NCI-H2029 (cell line): ENCODE results near the gene CCDC34.
"Not testable (repeated sequence)": the region's sequence is repeated elsewhere in the genome, so short reads cannot be mapped to it uniquely, and the experiment has no call there.

Experiments
- DNase-seq: peaks from one replicate; lab custom pipeline; 2025; lab: John Stamatoyannopoulos, UW

CCDC34 gene

GRCh38 chr11:27361649-27362431 lies 1.2 kb downstream of the CCDC34 start:
- DNase-seq: no peak

GRCh38 chr11:27358296-27358695 lies 4.7 kb downstream of the CCDC34 start:
- no peak for DNase-seq

- peak; percentile 60 for DNase-seq
These were observed 5.8 kb downstream of the CCDC34 start for GRCh38 chr11:27357250-27357649.

DNA sequence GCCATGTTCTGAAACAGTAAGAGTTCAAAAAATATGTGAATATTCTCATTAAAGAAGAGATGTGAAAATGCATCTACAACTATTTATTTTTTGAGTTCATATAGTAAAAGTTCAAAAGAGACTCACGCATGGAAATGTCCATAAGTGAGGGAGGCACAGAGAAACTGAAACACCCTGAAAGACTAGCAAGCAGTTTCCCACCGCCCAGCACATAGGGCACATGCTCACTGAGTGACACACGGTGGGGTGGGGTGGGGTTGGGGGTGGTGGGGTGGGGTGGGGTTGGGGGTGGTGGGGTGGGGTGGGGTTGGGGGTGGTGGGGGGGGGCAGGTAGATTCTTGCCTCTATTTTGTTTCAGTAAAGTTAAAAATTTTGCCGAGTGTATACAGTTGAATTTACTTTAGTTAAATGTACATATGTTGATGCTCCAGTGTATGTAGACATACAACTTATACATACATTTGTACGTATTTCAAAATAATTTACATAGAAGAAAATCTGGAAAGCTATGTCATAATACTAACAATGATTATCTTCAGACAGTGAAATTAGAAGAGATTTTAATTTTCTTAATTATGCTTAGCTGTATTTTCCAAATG lies 6.3 kb downstream of the CCDC34 start:
- DNase-seq: no peak

- DNase-seq: no peak
These were observed 7.4 kb downstream of the CCDC34 start for GRCh38 chr11:27355575-27356104.

- DNase-seq: peak; percentile 17
These were observed 8.6 kb downstream of the CCDC34 start for GRCh38 chr11:27354359-27354965.

GRCh38 chr11:27353593-27354358 lies 9.2 kb downstream of the CCDC34 start:
- no peak for DNase-seq

- no peak for DNase-seq
These were observed 10.2 kb downstream of the CCDC34 start for GRCh38 chr11:27352781-27353180.

- no peak for DNase-seq
These were observed 12.5 kb downstream of the CCDC34 start for GRCh38 chr11:27350511-27350910.

DNA sequence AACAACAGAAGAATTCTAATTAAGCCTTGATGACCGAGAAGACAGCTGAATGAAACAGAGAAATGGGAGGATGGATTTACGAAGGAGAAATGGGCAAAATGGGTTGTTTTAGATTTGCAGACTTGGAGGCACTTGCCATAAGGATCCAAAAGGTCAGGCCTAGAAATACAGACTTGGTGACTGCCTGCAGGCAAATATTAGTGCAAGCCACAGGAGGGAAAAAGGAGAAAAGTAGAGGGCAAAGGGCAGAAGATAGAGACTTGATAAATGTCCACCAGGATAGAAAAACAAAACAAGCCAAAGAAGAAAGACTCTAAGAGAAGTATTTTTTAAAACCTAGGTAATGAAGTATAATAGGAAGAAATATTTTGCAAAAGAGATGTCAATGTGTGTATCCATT lies 13.1 kb downstream of the CCDC34 start:
- no peak for DNase-seq

DNA sequence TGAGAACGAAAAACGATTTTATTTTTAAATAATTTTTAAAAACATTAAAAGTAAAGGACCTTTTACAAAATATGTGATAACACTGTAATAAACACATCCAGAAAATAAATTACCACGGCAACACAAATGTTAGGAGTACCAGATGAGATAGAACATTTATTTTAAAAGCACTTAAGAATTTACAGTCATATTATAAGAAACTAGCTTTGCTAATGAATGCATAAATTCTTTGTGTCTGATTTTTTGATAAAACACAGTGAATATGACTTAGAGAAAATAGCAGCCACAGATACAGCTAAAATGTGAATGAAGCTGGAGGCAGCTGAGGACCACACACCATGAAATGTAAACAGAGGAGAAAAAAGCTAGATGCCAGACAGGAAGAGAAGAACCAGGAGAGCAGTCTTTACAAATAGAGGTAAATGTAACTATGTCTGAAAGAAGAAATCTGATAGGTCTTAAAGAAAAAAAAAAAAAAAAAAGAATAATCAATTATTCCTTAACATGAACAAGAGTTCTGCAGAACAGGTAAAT lies 14.6 kb downstream of the CCDC34 start:
- peak; percentile 23 for DNase-seq

GRCh38 chr11:27347359-27348339 lies 15.4 kb downstream of the CCDC34 start:
- peak; percentile 35 for DNase-seq

GRCh38 chr11:27339941-27340340 lies 23.1 kb downstream of the CCDC34 start:
- no peak for DNase-seq

- not testable (repeated sequence) for DNase-seq
These were observed 28.3 kb downstream of the CCDC34 start for GRCh38 chr11:27334764-27335163.

DNA sequence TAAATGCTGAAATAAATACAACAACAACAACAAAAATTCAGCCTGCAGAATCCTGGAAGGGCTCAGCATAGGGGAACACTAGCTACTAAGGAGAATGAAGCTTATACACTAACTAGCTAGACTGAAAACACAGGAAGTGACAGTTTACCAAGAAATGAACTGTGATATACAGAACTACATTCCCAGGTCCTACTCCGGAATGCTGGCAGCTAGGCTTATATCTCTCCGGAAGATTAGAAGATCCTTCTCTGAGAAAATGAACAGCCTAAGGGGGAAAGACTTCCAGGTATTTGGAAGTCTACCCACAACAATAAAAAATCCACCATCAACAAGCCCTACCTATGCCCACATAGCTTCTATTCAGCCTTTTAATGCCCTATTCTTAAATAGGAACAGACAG lies 31.0 kb downstream of the CCDC34 start:
- no peak for DNase-seq

DNA sequence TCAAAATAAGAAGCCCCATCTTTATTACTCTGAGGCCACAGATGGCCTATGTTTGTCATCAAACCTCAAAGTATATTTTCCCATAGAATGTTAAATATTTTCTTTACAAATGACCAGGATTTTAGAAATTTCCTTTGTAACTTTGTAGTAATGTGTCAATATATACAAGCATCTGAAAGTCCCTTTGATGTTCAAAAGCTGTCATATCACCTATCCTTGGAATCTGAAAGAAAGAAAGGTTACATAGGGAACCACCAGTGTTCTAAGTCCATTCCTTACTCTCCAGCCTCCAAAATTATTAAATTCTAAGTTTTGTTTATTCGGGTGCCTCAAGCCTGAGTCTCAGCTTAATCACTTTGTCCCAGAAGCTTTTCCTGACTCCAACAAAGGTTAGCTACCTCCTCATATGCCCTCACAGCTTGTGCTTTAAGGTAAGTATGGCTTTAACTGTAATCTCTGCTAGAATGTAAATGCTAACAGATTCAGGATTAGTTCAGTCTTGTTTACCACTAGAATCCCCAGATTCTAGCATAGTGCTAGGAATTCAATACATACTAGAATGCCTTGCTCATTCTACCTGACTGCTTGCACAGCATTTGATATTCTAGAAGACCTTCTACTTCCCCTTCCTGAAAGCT lies 32.3 kb downstream of the CCDC34 start:
- DNase-seq: no peak

DNA sequence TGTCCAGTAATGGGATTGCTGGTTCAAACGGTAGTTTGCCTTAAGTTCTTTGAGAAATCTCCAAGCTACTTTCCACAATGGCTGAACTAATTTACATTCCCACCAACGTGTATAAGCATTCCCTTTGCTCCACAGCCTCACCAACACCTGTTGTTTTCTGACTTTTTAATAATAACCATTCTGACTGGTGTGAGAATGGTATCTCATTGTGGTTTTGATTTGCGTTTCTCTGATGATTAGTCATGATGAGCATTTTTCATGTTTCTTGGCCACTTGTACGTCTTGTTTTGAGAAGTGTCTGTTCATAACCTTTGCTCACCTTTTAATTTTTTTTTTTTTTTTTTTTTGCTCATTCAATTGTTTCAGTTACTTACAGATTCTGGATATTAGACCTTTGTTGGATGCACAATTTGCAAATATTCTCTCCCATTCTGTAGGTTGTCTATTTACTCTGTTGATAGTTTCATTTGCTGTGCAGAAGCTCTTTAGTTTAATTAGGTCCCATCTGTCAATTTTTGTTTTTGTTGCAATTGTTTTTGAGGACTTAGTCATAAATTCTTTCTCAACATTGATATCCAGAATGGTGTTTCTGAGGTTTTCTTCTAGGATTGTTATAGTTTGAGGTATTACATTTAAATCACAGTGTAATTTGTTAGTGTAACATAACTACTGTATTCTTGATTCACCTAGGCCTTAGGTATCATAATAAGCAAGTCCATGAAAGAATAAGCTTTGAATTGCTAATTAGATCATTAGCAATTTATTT lies 33.0 kb downstream of the CCDC34 start:
- DNase-seq: no peak

DNA sequence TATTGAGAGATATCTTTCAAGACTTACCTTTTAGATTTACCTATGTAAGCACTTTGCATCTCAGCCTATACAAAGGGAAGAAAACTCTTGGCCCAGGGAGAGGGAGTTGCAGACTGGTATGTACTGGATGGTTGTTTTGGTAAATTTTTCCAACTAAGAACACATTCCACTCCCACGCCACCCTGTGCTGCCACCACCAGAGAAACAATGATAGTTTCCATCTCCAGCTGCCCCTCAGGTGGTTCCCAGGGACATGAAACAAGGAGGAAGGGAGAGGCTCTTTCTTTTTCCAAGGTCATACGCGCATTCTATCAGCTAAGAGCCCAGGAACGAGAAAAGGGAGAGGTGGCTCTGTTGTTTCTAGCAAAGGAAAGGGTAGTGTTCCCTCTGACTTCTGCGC lies 34.4 kb downstream of the CCDC34 start:
- DNase-seq: no peak

- DNase-seq: not testable (repeated sequence)
These were observed 36.0 kb downstream of the CCDC34 start for GRCh38 chr11:27327064-27327463.
